Stimulated activated CD4-positive, alpha-beta T cell treated with anti-CD3 and anti-CD28 coated beads, Interleukin-1b, Interleukin-23, amount 100 ng/mL, for 1 hour (primary cell): ENCODE data around the gene GABRG3.

Experiments used
- DNase-seq, 2 donors: peaks; one replicate each; pipeline ENCODE4 v3.0.0-alpha.2; 2020; ENCODE audit warnings: low read depth in 2 of 2

Gene GABRG3

GRCh38 chr15:27574541-27575054 lies 603.6 kb downstream of the GABRG3 start:
- no peak for DNase-seq

- no peak for DNase-seq
Observed at GRCh38 chr15:27575521-27575920, 604.5 kb downstream of the GABRG3 start.

- DNase-seq, result no peak
Observed at GRCh38 chr15:27576576-27576975, 605.6 kb downstream of the GABRG3 start.

GRCh38 chr15:27579738-27580137 lies 608.8 kb downstream of the GABRG3 start:
- DNase-seq, result no peak

GRCh38 chr15:27582726-27583410 lies 611.9 kb downstream of the GABRG3 start:
- no peak for DNase-seq

- DNase-seq, result no peak
Observed at GRCh38 chr15:27583651-27584050, 612.7 kb downstream of the GABRG3 start.

- no peak for DNase-seq
Observed at GRCh38 chr15:27585041-27585640, 614.2 kb downstream of the GABRG3 start.

GRCh38 chr15:27587810-27588209 lies 616.8 kb downstream of the GABRG3 start:
- DNase-seq, result no peak

GRCh38 chr15:27589260-27589659 lies 618.3 kb downstream of the GABRG3 start:
- DNase-seq, result no peak

- no peak for DNase-seq
Observed at GRCh38 chr15:27589782-27590181, 618.8 kb downstream of the GABRG3 start.
